Effector memory CD4-positive, alpha-beta T cell (primary cell): ENCODE results near the gene LCN10.
A peak's percentile ranks its signal among the peaks of the same experiment; 100 is the strongest.

Experiments
- DNase-seq, 3 donors: peaks; one replicate each; pipeline ENCODE4 v3.0.0-alpha.2; 2020
- H3K27ac ChIP-seq: 2 replicates; pipeline ENCODE4 v1.7.0; 2013; ENCODE audit warnings: mild to moderate bottlenecking, low read length, moderate library complexity; ENCODE audit not compliant: insufficient read depth, poor library complexity, severe bottlenecking
- H3K27me3 ChIP-seq: replicated peaks from 2 replicates; pipeline ENCODE4 v1.7.0; 2013; ENCODE audit warnings: mild to moderate bottlenecking, low read length; ENCODE audit not compliant: insufficient read depth, control insufficient read depth, poor library complexity, severe bottlenecking
- H3K36me3 ChIP-seq: 2 replicates; pipeline ENCODE4 v1.7.0; 2013; ENCODE audit warnings: mild to moderate bottlenecking, low read length, moderate library complexity; ENCODE audit not compliant: control insufficient read depth, insufficient read depth
- H3K4me1 ChIP-seq: 2 replicates; pipeline ENCODE4 v1.7.0; 2013; ENCODE audit warnings: low read length, mild to moderate bottlenecking; ENCODE audit not compliant: control insufficient read depth, insufficient read depth, poor library complexity, severe bottlenecking
- H3K4me3 ChIP-seq: 2 replicates; pipeline ENCODE4 v1.7.0; 2013; ENCODE audit warnings: low read length, low read depth, mild to moderate bottlenecking; ENCODE audit not compliant: insufficient read depth, poor library complexity, severe bottlenecking
- H3K9me3 ChIP-seq: 2 replicates; pipeline ENCODE4 v1.7.0; 2013; ENCODE audit warnings: mild to moderate bottlenecking, low read length, moderate library complexity; ENCODE audit not compliant: control insufficient read depth

Gene LCN10

GRCh38 chr9:136728548-136729123 lies 14.1 kb downstream of the LCN10 start:
- no peaks in the 10 kb centered on the region for H3K27me3 ChIP-seq
- peak overlapping the region; percentile 58 for H3K4me3 ChIP-seq
- H3K4me1 ChIP-seq = peaks cover 25% of the 10 kb centered on the region
- peaks cover 24% of the 10 kb centered on the region for H3K36me3 ChIP-seq
- no peak overlapping the region for H3K27ac ChIP-seq
- no peak for DNase-seq
- no peaks in the 10 kb centered on the region for H3K9me3 ChIP-seq

- Histone ChIP-seq H3K4me1 (peaks cover 25% of the 10 kb centered on the region), H3K9me3 (no peaks in the 10 kb centered on the region), H3K27me3 (no peaks in the 10 kb centered on the region), H3K36me3 (peaks cover 29% of the 10 kb centered on the region), H3K27ac (peak overlapping the region; percentile 71), H3K4me3 (peak overlapping the region; percentile 75)
- peak; percentile 77 to 88 (median 83) for DNase-seq
Observed at GRCh38 chr9:136728080-136728547, 14.6 kb downstream of the LCN10 start.

GRCh38 chr9:136726631-136727191 lies 16.0 kb downstream of the LCN10 start:
- Histone ChIP-seq H3K9me3 (no peaks in the 10 kb centered on the region), H3K4me1 (peaks cover 25% of the 10 kb centered on the region), H3K4me3 (peak overlapping the region; percentile 75), H3K27me3 (no peaks in the 10 kb centered on the region), H3K36me3 (peaks cover 37% of the 10 kb centered on the region), H3K27ac (peak overlapping the region; percentile 71)
- DNase-seq = peak in 1 of 3 donors; percentile 25

GRCh38 chr9:136726118-136726517 lies 16.6 kb downstream of the LCN10 start:
- Histone ChIP-seq H3K36me3 (peaks cover 37% of the 10 kb centered on the region), H3K9me3 (no peaks in the 10 kb centered on the region), H3K27ac (no peak overlapping the region), H3K27me3 (no peaks in the 10 kb centered on the region), H3K4me3 (peak overlapping the region; percentile 75), H3K4me1 (peaks cover 25% of the 10 kb centered on the region)
- DNase-seq = no peak

GRCh38 chr9:136725612-136726011 lies 17.1 kb downstream of the LCN10 start:
- Histone ChIP-seq H3K27me3 (no peaks in the 10 kb centered on the region), H3K4me3 (no peak overlapping the region), H3K27ac (no peak overlapping the region), H3K9me3 (no peaks in the 10 kb centered on the region), H3K36me3 (peaks cover 37% of the 10 kb centered on the region), H3K4me1 (peaks cover 25% of the 10 kb centered on the region)
- no peak for DNase-seq

- Histone ChIP-seq H3K9me3 (no peaks in the 10 kb centered on the region), H3K4me3 (no peak overlapping the region), H3K27ac (no peak overlapping the region), H3K36me3 (peaks cover 37% of the 10 kb centered on the region), H3K27me3 (no peaks in the 10 kb centered on the region), H3K4me1 (peaks cover 25% of the 10 kb centered on the region)
- DNase-seq = no peak
Observed at GRCh38 chr9:136724772-136725171, 18.0 kb downstream of the LCN10 start.

GRCh38 chr9:136723989-136724388 lies 18.8 kb downstream of the LCN10 start:
- no peaks in the 10 kb centered on the region for H3K27me3 ChIP-seq
- H3K4me3 ChIP-seq = no peak overlapping the region
- H3K36me3 ChIP-seq = peaks cover 37% of the 10 kb centered on the region
- no peak for DNase-seq
- H3K27ac ChIP-seq = no peak overlapping the region
- peaks cover 25% of the 10 kb centered on the region for H3K4me1 ChIP-seq
- no peaks in the 10 kb centered on the region for H3K9me3 ChIP-seq

- Histone ChIP-seq H3K4me3 (no peak overlapping the region), H3K36me3 (peaks cover 37% of the 10 kb centered on the region), H3K9me3 (no peaks in the 10 kb centered on the region), H3K27ac (no peak overlapping the region), H3K27me3 (no peaks in the 10 kb centered on the region), H3K4me1 (peaks cover 20% of the 10 kb centered on the region)
- DNase-seq = no peak
Observed at GRCh38 chr9:136723362-136723976, 19.3 kb downstream of the LCN10 start.

- peaks cover 17% of the 10 kb centered on the region for H3K4me1 ChIP-seq
- H3K36me3 ChIP-seq = peaks cover 37% of the 10 kb centered on the region
- no peaks in the 10 kb centered on the region for H3K27me3 ChIP-seq
- DNase-seq = no peak
- no peaks in the 10 kb centered on the region for H3K9me3 ChIP-seq
- H3K4me3 ChIP-seq = no peak overlapping the region
- H3K27ac ChIP-seq = no peak overlapping the region
Observed at GRCh38 chr9:136722969-136723356, 19.8 kb downstream of the LCN10 start.
